ENCODE measurements around the gene EPHA10.

The EPHA10 gene

DNA sequence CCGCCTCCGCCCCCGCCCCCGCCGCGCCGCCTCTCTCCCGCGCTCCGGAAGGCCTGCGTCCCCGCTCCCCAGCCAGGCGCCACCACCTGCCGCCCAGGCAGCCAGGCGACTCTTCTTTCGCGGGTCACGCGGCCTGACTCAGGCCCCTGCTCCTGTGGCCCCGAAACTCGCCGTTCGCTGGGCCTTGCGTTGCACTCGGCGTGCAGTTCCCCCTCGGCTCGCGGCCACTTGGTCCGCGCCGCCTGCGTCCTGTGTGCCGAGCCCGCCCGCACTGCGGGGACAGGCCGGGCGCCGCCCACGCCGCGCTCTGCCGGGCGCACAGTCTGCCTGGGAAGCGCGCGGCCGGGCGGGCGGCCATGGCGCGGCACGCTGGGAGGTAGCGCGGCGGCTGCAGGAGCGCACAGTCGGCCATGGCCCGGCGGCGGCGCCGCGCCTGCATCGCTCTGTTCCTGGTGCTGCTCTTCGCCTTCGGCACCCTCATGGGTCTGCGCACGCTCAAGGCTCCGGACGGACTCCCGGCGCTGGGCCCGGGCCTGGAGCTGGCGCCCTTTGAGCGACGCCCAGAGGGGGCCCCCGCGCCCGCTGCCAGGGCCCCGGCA lies 29.0 kb upstream of the EPHA10 start, which contains the start of gene MANEAL (continued):
- TF ChIP-seq, protein P1, sequence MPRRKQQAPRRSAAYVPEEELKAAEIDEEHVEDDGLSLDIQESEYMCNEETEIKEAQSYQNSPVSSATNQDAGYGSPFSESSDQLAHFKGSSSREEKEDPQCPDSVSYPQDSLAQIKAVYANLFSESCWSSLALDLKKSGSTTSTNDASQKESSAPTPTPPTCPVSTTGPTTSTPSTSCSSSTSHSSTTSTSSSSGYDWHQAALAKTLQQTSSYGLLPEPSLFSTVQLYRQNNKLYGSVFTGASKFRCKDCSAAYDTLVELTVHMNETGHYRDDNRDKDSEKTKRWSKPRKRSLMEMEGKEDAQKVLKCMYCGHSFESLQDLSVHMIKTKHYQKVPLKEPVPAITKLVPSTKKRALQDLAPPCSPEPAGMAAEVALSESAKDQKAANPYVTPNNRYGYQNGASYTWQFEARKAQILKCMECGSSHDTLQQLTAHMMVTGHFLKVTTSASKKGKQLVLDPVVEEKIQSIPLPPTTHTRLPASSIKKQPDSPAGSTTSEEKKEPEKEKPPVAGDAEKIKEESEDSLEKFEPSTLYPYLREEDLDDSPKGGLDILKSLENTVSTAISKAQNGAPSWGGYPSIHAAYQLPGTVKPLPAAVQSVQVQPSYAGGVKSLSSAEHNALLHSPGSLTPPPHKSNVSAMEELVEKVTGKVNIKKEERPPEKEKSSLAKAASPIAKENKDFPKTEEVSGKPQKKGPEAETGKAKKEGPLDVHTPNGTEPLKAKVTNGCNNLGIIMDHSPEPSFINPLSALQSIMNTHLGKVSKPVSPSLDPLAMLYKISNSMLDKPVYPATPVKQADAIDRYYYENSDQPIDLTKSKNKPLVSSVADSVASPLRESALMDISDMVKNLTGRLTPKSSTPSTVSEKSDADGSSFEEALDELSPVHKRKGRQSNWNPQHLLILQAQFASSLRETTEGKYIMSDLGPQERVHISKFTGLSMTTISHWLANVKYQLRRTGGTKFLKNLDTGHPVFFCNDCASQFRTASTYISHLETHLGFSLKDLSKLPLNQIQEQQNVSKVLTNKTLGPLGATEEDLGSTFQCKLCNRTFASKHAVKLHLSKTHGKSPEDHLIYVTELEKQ (tag by site-specific recombination; IDR thresholded peaks at IDR 0.05; ENCODE audit: borderline replicate concordance), result no peak
- TF ChIP-seq ZBTB8A (tag by site-specific recombination; IDR thresholded peaks at IDR 0.05) (peak; percentile 79), ZNF585B (tag by site-specific recombination; IDR thresholded peaks at IDR 0.05) (no peak), ZNF23 (tag by site-specific recombination; IDR thresholded peaks at IDR 0.05; ENCODE audit: borderline replicate concordance) (no peak), ZNF394 (tag by site-specific recombination; IDR thresholded peaks at IDR 0.05; ENCODE audit: borderline replicate concordance) (no peak), ZNF211 (tag by site-specific recombination; IDR thresholded peaks at IDR 0.05; ENCODE audit: low read depth) (no peak), ZNF654 (tag by site-specific recombination; IDR thresholded peaks at IDR 0.05; ENCODE audit: low read depth) (no peak), KLF16 (tag by site-specific recombination; IDR thresholded peaks at IDR 0.05) (peak; percentile 92), ZNF837 (tag by site-specific recombination; IDR thresholded peaks at IDR 0.05) (no peak), ZNF549 (tag by site-specific recombination; IDR thresholded peaks at IDR 0.05) (no peak), OSR2 (tag by site-specific recombination; IDR thresholded peaks at IDR 0.05) (no peak), ZNF266 (tag by site-specific recombination; IDR thresholded peaks at IDR 0.05; ENCODE audit: low read depth) (no peak), ZFP37 (tag by site-specific recombination; IDR thresholded peaks at IDR 0.05) (no peak), ZNF324 (tag by site-specific recombination; IDR thresholded peaks at IDR 0.05) (no peak), ZNF610 (tag by site-specific recombination; IDR thresholded peaks at IDR 0.05; ENCODE audit: borderline replicate concordance) (0 out of 2 replicates have a peak, but pooled peaks have one; percentile 42), KLF1 (tag by site-specific recombination; IDR thresholded peaks at IDR 0.05) (peak; percentile 54; the same call in 1 of the 2 replicates), ZNF248 (tag by site-specific recombination; IDR thresholded peaks at IDR 0.05) (no peak), ZNF670 (tag by site-specific recombination; IDR thresholded peaks at IDR 0.05; ENCODE audit: low read depth) (no peak), MZF1 (tag by site-specific recombination; IDR thresholded peaks at IDR 0.05; ENCODE audit: borderline replicate concordance) (peak; percentile 72; the same call in 1 of the 2 replicates), YY1 (tag by site-specific recombination; IDR thresholded peaks at IDR 0.05) (peak; percentile 77), ZNF521 (tag by site-specific recombination; IDR thresholded peaks at IDR 0.05) (no peak), ZNF391 (tag by site-specific recombination; IDR thresholded peaks at IDR 0.05; ENCODE audit: borderline replicate concordance, low read depth) (0 out of 2 replicates have a peak, but pooled peaks have one; percentile 34), ZNF221 (tag by site-specific recombination; IDR thresholded peaks at IDR 0.05; ENCODE audit: borderline replicate concordance) (no peak), ZNF529 (tag by site-specific recombination; IDR thresholded peaks at IDR 0.05; ENCODE audit: insufficient replicate concordance) (no peak)
- TF ChIP-seq, protein P2, sequence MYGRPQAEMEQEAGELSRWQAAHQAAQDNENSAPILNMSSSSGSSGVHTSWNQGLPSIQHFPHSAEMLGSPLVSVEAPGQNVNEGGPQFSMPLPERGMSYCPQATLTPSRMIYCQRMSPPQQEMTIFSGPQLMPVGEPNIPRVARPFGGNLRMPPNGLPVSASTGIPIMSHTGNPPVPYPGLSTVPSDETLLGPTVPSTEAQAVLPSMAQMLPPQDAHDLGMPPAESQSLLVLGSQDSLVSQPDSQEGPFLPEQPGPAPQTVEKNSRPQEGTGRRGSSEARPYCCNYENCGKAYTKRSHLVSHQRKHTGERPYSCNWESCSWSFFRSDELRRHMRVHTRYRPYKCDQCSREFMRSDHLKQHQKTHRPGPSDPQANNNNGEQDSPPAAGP (tag by site-specific recombination; IDR thresholded peaks at IDR 0.05), result peak; percentile 72; the same call in 1 of the 2 replicates
- TF ChIP-seq, protein P3, sequence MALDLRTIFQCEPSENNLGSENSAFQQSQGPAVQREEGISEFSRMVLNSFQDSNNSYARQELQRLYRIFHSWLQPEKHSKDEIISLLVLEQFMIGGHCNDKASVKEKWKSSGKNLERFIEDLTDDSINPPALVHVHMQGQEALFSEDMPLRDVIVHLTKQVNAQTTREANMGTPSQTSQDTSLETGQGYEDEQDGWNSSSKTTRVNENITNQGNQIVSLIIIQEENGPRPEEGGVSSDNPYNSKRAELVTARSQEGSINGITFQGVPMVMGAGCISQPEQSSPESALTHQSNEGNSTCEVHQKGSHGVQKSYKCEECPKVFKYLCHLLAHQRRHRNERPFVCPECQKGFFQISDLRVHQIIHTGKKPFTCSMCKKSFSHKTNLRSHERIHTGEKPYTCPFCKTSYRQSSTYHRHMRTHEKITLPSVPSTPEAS (tag by site-specific recombination; IDR thresholded peaks at IDR 0.05), result no peak
- TF ChIP-seq, protein P4, sequence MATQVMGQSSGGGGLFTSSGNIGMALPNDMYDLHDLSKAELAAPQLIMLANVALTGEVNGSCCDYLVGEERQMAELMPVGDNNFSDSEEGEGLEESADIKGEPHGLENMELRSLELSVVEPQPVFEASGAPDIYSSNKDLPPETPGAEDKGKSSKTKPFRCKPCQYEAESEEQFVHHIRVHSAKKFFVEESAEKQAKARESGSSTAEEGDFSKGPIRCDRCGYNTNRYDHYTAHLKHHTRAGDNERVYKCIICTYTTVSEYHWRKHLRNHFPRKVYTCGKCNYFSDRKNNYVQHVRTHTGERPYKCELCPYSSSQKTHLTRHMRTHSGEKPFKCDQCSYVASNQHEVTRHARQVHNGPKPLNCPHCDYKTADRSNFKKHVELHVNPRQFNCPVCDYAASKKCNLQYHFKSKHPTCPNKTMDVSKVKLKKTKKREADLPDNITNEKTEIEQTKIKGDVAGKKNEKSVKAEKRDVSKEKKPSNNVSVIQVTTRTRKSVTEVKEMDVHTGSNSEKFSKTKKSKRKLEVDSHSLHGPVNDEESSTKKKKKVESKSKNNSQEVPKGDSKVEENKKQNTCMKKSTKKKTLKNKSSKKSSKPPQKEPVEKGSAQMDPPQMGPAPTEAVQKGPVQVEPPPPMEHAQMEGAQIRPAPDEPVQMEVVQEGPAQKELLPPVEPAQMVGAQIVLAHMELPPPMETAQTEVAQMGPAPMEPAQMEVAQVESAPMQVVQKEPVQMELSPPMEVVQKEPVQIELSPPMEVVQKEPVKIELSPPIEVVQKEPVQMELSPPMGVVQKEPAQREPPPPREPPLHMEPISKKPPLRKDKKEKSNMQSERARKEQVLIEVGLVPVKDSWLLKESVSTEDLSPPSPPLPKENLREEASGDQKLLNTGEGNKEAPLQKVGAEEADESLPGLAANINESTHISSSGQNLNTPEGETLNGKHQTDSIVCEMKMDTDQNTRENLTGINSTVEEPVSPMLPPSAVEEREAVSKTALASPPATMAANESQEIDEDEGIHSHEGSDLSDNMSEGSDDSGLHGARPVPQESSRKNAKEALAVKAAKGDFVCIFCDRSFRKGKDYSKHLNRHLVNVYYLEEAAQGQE (tag by site-specific recombination; IDR thresholded peaks at IDR 0.05), result no peak
- TF ChIP-seq, protein P5, sequence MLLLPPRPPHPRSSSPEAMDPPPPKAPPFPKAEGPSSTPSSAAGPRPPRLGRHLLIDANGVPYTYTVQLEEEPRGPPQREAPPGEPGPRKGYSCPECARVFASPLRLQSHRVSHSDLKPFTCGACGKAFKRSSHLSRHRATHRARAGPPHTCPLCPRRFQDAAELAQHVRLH (tag by site-specific recombination; IDR thresholded peaks at IDR 0.05), result peak; percentile 35; the same call in 1 of the 2 replicates
- TF ChIP-seq, protein P6, sequence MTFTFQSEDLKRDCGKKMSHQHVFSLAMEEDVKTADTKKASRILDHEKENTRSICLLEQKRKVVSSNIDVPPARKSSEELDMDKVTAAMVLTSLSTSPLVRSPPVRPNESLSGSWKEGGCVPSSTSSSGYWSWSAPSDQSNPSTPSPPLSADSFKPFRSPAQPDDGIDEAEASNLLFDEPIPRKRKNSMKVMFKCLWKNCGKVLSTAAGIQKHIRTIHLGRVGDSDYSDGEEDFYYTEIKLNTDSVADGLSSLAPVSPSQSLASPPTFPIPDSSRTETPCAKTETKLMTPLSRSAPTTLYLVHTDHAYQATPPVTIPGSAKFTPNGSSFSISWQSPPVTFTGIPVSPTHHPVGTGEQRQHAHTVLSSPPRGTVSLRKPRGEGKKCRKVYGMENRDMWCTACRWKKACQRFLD (tag by site-specific recombination; IDR thresholded peaks at IDR 0.05), result no peak
